ENCODE measurements around the gene LCK. TPM values are rescaled to one million over a fixed set of nuclear protein-coding genes. Genes with fewer than 3 reads are reported as not detected.
A peak's percentile ranks its signal among the peaks of the same experiment; 100 is the strongest.

The LCK gene
- total RNA-seq, 1 donor from 2014 or later, result not detected

GRCh38 chr1:32241001-32241763, 9.9 kb upstream of the LCK start:
- peak; percentile 28 for DNase-seq (ENCODE audit: low read depth, low spot score)
- Mint-ChIP-seq H3K36me3 (ENCODE audit: low read depth) (no peaks in the 10 kb centered on the region), H3K27me3 (ENCODE audit: low read depth) (no peaks in the 10 kb centered on the region), H3K27ac (ENCODE audit: unreplicated experiment) (no peak overlapping the region), H3K4me3 (peak overlapping the region; percentile 89), H3K9me3 (no peaks in the 10 kb centered on the region), H3K4me1 (peaks cover 32% of the 10 kb centered on the region)
- TF ChIP-seq CTCF (conservative IDR thresholded peaks at IDR 0.05), result no peak

- Mint-ChIP-seq H3K27me3 (ENCODE audit: low read depth) (no peaks in the 10 kb centered on the region), H3K4me1 (peaks cover 32% of the 10 kb centered on the region), H3K4me3 (peak overlapping the region; percentile 89), H3K27ac (ENCODE audit: unreplicated experiment) (no peak overlapping the region), H3K36me3 (ENCODE audit: low read depth) (no peaks in the 10 kb centered on the region), H3K9me3 (no peaks in the 10 kb centered on the region)
- no peak for TF ChIP-seq CTCF (conservative IDR thresholded peaks at IDR 0.05)
- DNase-seq (ENCODE audit: low read depth, low spot score), result no peak
Observed at GRCh38 chr1:32242341-32242851, 8.7 kb upstream of the LCK start.

- Mint-ChIP-seq H3K4me1 (peaks cover 29% of the 10 kb centered on the region), H3K9me3 (no peaks in the 10 kb centered on the region), H3K27me3 (ENCODE audit: low read depth) (peaks cover 4% of the 10 kb centered on the region), H3K27ac (ENCODE audit: unreplicated experiment) (peak within 1 kb of the TSS; percentile 69), H3K4me3 (peak within 1 kb of the TSS; percentile 25), H3K36me3 (ENCODE audit: low read depth) (no peaks in the 10 kb centered on the region)
- DNase-seq (ENCODE audit: low read depth, low spot score), result no peak
- no peak for TF ChIP-seq CTCF (conservative IDR thresholded peaks at IDR 0.05)
Observed at GRCh38 chr1:32246888-32247273, 4.2 kb upstream of the LCK start, which contains the start of gene FAM167B. FAM167B (plus strand) TSS chr1:32247222; CDS start chr1:32247422, 200 bp downstream.

GRCh38 chr1:32247452-32247851, 3.6 kb upstream of the LCK start:
- no peak for TF ChIP-seq CTCF (conservative IDR thresholded peaks at IDR 0.05)
- peaks cover 4% of the 10 kb centered on the region for H3K27me3 Mint-ChIP-seq (ENCODE audit: low read depth)
- H3K4me1 Mint-ChIP-seq, result peaks cover 24% of the 10 kb centered on the region
- no peaks in the 10 kb centered on the region for H3K9me3 Mint-ChIP-seq
- no peak for DNase-seq (ENCODE audit: low read depth, low spot score)
- no peak overlapping the region for H3K27ac Mint-ChIP-seq (ENCODE audit: unreplicated experiment)
- no peak overlapping the region for H3K4me3 Mint-ChIP-seq
- no peaks in the 10 kb centered on the region for H3K36me3 Mint-ChIP-seq (ENCODE audit: low read depth)

- DNase-seq (ENCODE audit: low read depth, low spot score), result peak; percentile 83
- no peaks in the 10 kb centered on the region for H3K9me3 Mint-ChIP-seq
- peaks cover 20% of the 10 kb centered on the region for H3K4me1 Mint-ChIP-seq
- peak overlapping the region; percentile 25 for H3K4me3 Mint-ChIP-seq
- no peaks in the 10 kb centered on the region for H3K36me3 Mint-ChIP-seq (ENCODE audit: low read depth)
- no peak overlapping the region for H3K27ac Mint-ChIP-seq (ENCODE audit: unreplicated experiment)
- peaks cover 4% of the 10 kb centered on the region for H3K27me3 Mint-ChIP-seq (ENCODE audit: low read depth)
- TF ChIP-seq CTCF (conservative IDR thresholded peaks at IDR 0.05), result peak; percentile 89
Observed at GRCh38 chr1:32247983-32248889, 2.8 kb upstream of the LCK start.

Data from neural crest cell (in vitro differentiated cells).